ENCODE results near the gene DGUOK.

The DGUOK gene

GRCh38 chr2:73984203-73984921 lies 57.7 kb downstream of the DGUOK start, which contains the start of gene TET3:
Gene TET3 (plus strand): TSS chr2:73984910. CDS start chr2:73986404, 1,494 bp downstream.
- no peak for TF ChIP-seq JUND (IDR thresholded peaks at IDR 0.05; ENCODE audit: low read depth)
- peak in 1 of 2 experiments; percentile 47 for DNase-seq (ENCODE audit: low read depth in 1 of 2, low spot score in 1 of 2)
- in situ Hi-C loops (cut with HindIII; ENCODE audit: low pct_unique_long_range_greater_than_20kb, low sequenced_read_pairs), result no loop called here

- in situ Hi-C loops (cut with HindIII; ENCODE audit: low pct_unique_long_range_greater_than_20kb, low sequenced_read_pairs), result no loop called here
- TF ChIP-seq JUND (IDR thresholded peaks at IDR 0.05; ENCODE audit: low read depth), result no peak
- DNase-seq (ENCODE audit: low read depth in 1 of 2, low spot score in 1 of 2), result peak in 1 of 2 experiments; percentile 35
These were observed 58.2 kb downstream of the DGUOK start for GRCh38 chr2:73984922-73985307.

GRCh38 chr2:73985308-73986084 lies 58.8 kb downstream of the DGUOK start:
- no peak for TF ChIP-seq JUND (IDR thresholded peaks at IDR 0.05; ENCODE audit: low read depth)
- DNase-seq (ENCODE audit: low read depth in 1 of 2, low spot score in 1 of 2), result no peak
- in situ Hi-C loops (cut with HindIII; ENCODE audit: low pct_unique_long_range_greater_than_20kb, low sequenced_read_pairs), result no loop called here

- no peak for DNase-seq (ENCODE audit: low read depth in 1 of 2, low spot score in 1 of 2)
- in situ Hi-C loops (cut with HindIII; ENCODE audit: low pct_unique_long_range_greater_than_20kb, low sequenced_read_pairs), result no loop called here
- TF ChIP-seq JUND (IDR thresholded peaks at IDR 0.05; ENCODE audit: low read depth), result no peak
These were observed 59.5 kb downstream of the DGUOK start for GRCh38 chr2:73986085-73986681.

GRCh38 chr2:73987109-73987947 lies 60.6 kb downstream of the DGUOK start:
- peak; percentile 57 for DNase-seq (ENCODE audit: low read depth in 1 of 2, low spot score in 1 of 2)
- TF ChIP-seq JUND (IDR thresholded peaks at IDR 0.05; ENCODE audit: low read depth), result no peak
- in situ Hi-C loops (cut with HindIII; ENCODE audit: low pct_unique_long_range_greater_than_20kb, low sequenced_read_pairs), result no loop called here

GRCh38 chr2:73987948-73988700 lies 61.4 kb downstream of the DGUOK start:
- no peak for TF ChIP-seq JUND (IDR thresholded peaks at IDR 0.05; ENCODE audit: low read depth)
- in situ Hi-C loops (cut with HindIII; ENCODE audit: low pct_unique_long_range_greater_than_20kb, low sequenced_read_pairs), result no loop called here
- no peak for DNase-seq (ENCODE audit: low read depth in 1 of 2, low spot score in 1 of 2)

- in situ Hi-C loops (cut with HindIII; ENCODE audit: low pct_unique_long_range_greater_than_20kb, low sequenced_read_pairs), result no loop called here
- no peak for TF ChIP-seq JUND (IDR thresholded peaks at IDR 0.05; ENCODE audit: low read depth)
- DNase-seq (ENCODE audit: low read depth in 1 of 2, low spot score in 1 of 2), result no peak
These were observed 63.3 kb downstream of the DGUOK start for GRCh38 chr2:73989972-73990371.

GRCh38 chr2:73990531-73990930 lies 63.9 kb downstream of the DGUOK start:
- in situ Hi-C loops (cut with HindIII; ENCODE audit: low pct_unique_long_range_greater_than_20kb, low sequenced_read_pairs), result no loop called here
- no peak for TF ChIP-seq JUND (IDR thresholded peaks at IDR 0.05; ENCODE audit: low read depth)
- DNase-seq (ENCODE audit: low read depth in 1 of 2, low spot score in 1 of 2), result no peak

GRCh38 chr2:73992036-73992435 lies 65.4 kb downstream of the DGUOK start:
- in situ Hi-C loops (cut with HindIII; ENCODE audit: low pct_unique_long_range_greater_than_20kb, low sequenced_read_pairs), result no loop called here
- DNase-seq (ENCODE audit: low read depth in 1 of 2, low spot score in 1 of 2), result no peak
- no peak for TF ChIP-seq JUND (IDR thresholded peaks at IDR 0.05; ENCODE audit: low read depth)

GRCh38 chr2:73993376-73993775 lies 66.7 kb downstream of the DGUOK start:
- TF ChIP-seq JUND (IDR thresholded peaks at IDR 0.05; ENCODE audit: low read depth), result no peak
- no peak for DNase-seq (ENCODE audit: low read depth in 1 of 2, low spot score in 1 of 2)
- in situ Hi-C loops (cut with HindIII; ENCODE audit: low pct_unique_long_range_greater_than_20kb, low sequenced_read_pairs), result no loop called here

GRCh38 chr2:73993778-73994177 lies 67.1 kb downstream of the DGUOK start:
- in situ Hi-C loops (cut with HindIII; ENCODE audit: low pct_unique_long_range_greater_than_20kb, low sequenced_read_pairs), result no loop called here
- TF ChIP-seq JUND (IDR thresholded peaks at IDR 0.05; ENCODE audit: low read depth), result no peak
- no peak for DNase-seq (ENCODE audit: low read depth in 1 of 2, low spot score in 1 of 2)
